Ishikawa (cell line): ENCODE measurements around the gene ZBTB20.

Source experiments
- CEBPB ChIP-seq: IDR thresholded peaks from 2 replicates; pipeline ENCODE4 v1.6.1; 2012
- CREB1 ChIP-seq: IDR thresholded peaks from 2 replicates; pipeline ENCODE4 v1.6.1; 2012; ENCODE audit warnings: low read depth
- EGR1 ChIP-seq: IDR thresholded peaks from 2 replicates; pipeline ENCODE4 v1.6.1; 2012
- EP300 ChIP-seq: IDR thresholded peaks from 2 replicates; pipeline ENCODE4 v1.6.1; 2012; ENCODE audit warnings: borderline replicate concordance
- FOXM1 ChIP-seq: IDR thresholded peaks from 2 replicates; pipeline ENCODE4 v1.6.1; 2012; ENCODE audit warnings: low read depth, borderline replicate concordance
- MAX ChIP-seq: IDR thresholded peaks from 2 replicates; pipeline ENCODE4 v1.6.1; 2012
- NFIC ChIP-seq: IDR thresholded peaks from 2 replicates; pipeline ENCODE4 v1.6.1; 2012
- RAD21 ChIP-seq: IDR thresholded peaks from 2 replicates; pipeline ENCODE4 v1.6.1; 2012; ENCODE audit warnings: low read depth
- REST ChIP-seq: IDR thresholded peaks from 2 replicates; pipeline ENCODE4 v1.6.1; 2012; ENCODE audit warnings: low read depth, mild to moderate bottlenecking
- TAF1 ChIP-seq: IDR thresholded peaks from 2 replicates; pipeline ENCODE4 v1.6.1; 2012; ENCODE audit warnings: low read depth, mild to moderate bottlenecking
- TCF12 ChIP-seq: IDR thresholded peaks from 2 replicates; pipeline ENCODE4 v1.6.1; 2012; ENCODE audit warnings: low read depth
- TEAD4 ChIP-seq: IDR thresholded peaks from 2 replicates; pipeline ENCODE4 v1.6.1; 2012
- USF1 ChIP-seq: IDR thresholded peaks from 2 replicates; pipeline ENCODE4 v1.6.1; 2012
- YY1 ChIP-seq: IDR thresholded peaks from 2 replicates; pipeline ENCODE4 v1.6.1; 2012; ENCODE audit warnings: low read depth
- ZBTB7A ChIP-seq: IDR thresholded peaks from 2 replicates; pipeline ENCODE4 v1.6.1; 2012; ENCODE audit warnings: low read depth

The ZBTB20 gene

GRCh38 chr3:114469070-114469469 lies 678.0 kb downstream of the ZBTB20 start:
- TF ChIP-seq CREB1 (no peak), NFIC (no peak), REST (no peak), ZBTB7A (no peak), YY1 (no peak)

DNA sequence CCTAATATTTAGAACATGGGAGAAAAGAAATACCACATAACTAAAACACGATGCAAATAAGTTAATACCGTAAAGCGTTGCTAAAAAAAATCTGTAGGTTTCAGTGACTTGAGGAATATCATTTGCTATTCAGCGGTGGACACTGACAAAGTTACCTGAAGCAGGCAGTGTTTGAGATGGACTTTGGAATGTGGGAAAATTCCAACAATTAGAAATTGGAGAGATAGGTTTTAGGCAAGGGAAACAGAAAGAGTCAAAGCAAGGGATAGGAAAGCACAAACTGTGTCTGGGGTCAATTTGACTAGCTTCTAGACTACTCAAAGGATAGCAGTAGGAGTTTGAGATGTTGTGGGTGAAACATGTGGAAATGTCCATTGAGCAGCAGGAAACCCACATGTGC lies 680.3 kb downstream of the ZBTB20 start:
- TF ChIP-seq TAF1 (no peak), CEBPB (no peak), NFIC (no peak), EGR1 (no peak), YY1 (no peak), TCF12 (no peak), FOXM1 (no peak), USF1 (no peak), MAX (no peak), CREB1 (no peak), EP300 (no peak), ZBTB7A (no peak)

DNA sequence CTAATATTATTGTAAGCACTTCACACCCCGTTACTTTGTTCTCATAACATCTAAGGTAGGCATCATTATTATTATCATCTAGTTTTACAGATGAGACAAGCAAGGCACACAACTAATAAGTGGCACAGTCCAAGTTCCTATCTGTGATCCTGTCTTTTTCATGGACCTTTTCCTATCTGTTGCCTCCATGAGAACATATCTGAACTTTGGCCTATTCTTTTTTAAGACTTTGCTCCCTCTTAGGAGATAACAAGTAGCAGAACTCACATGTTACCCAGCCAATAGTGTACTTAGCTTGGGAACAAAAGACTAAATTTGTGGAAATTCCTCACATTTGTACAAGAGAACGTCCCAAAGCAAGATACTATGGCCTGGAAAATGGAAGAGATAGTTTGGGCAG lies 680.8 kb downstream of the ZBTB20 start:
- TF ChIP-seq CEBPB, result no peak
- TF ChIP-seq EP300, result no peak
- TF ChIP-seq TCF12, result no peak
- TF ChIP-seq ZBTB7A, result no peak
- no peak for TF ChIP-seq CREB1
- no peak for TF ChIP-seq USF1
- TF ChIP-seq REST, result no peak
- no peak for TF ChIP-seq TEAD4
- TF ChIP-seq RAD21, result no peak
- TF ChIP-seq FOXM1, result no peak
- no peak for TF ChIP-seq EGR1
- TF ChIP-seq NFIC, result no peak
- TF ChIP-seq MAX, result no peak
- no peak for TF ChIP-seq YY1
- no peak for TF ChIP-seq TAF1

DNA sequence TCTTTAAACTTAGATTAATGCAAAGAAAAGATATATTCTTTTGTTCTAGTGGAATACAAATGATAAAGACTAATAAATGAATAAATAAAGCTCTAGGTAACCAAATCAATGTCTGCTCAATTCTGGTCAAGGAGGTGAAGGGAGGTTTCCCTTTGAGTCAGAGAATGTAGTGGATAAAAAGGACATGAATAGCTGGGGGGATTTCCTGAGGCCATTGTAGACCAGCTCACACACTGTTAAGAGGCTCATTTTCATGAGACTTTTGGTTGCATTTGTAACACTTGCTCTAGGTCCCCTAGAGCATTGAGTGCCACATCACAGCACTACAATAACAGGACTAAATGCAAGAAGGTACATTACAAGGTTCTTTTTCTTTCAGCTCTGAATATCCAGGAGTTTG lies 682.5 kb downstream of the ZBTB20 start:
- TF ChIP-seq YY1 (no peak), TCF12 (no peak), MAX (no peak), REST (no peak)

- no peak for TF ChIP-seq MAX
- TF ChIP-seq CREB1, result no peak
- TF ChIP-seq FOXM1, result no peak
- TF ChIP-seq TEAD4, result no peak
- TF ChIP-seq USF1, result no peak
- TF ChIP-seq CEBPB, result no peak
- no peak for TF ChIP-seq YY1
- no peak for TF ChIP-seq RAD21
- no peak for TF ChIP-seq REST
- no peak for TF ChIP-seq ZBTB7A
- no peak for TF ChIP-seq EGR1
- no peak for TF ChIP-seq NFIC
- no peak for TF ChIP-seq EP300
- no peak for TF ChIP-seq TAF1
- TF ChIP-seq TCF12, result no peak
These were observed 684.3 kb downstream of the ZBTB20 start for GRCh38 chr3:114462750-114463149.
